Epidermal melanocyte (primary cell): ENCODE data around the gene MCAM.

Source experiments
- DNase-seq: peaks from one replicate; pipeline ENCODE4 v3.0.0; 2011; ENCODE audit warnings: low spot score; ENCODE audit not compliant: insufficient read length

MCAM gene

GRCh38 chr11:119332111-119332765, 15.3 kb upstream of the MCAM start:
- no peak for DNase-seq

- DNase-seq, result no peak
Observed at GRCh38 chr11:119330237-119330636, 13.3 kb upstream of the MCAM start.

- DNase-seq, result no peak
Observed at GRCh38 chr11:119329320-119329719, 12.4 kb upstream of the MCAM start.

GRCh38 chr11:119324189-119324588, 7.3 kb upstream of the MCAM start:
- no peak for DNase-seq

GRCh38 chr11:119323532-119324033, 6.7 kb upstream of the MCAM start:
- DNase-seq, result peak; percentile 81

- DNase-seq, result no peak
Observed at GRCh38 chr11:119322921-119323531, 6.1 kb upstream of the MCAM start.

- no peak for DNase-seq
Observed at GRCh38 chr11:119322360-119322739, 5.4 kb upstream of the MCAM start.

GRCh38 chr11:119320776-119321524, 4.0 kb upstream of the MCAM start:
- DNase-seq, result peak; percentile 81

GRCh38 chr11:119320240-119320775, 3.4 kb upstream of the MCAM start:
- DNase-seq, result no peak

GRCh38 chr11:119319700-119320239, 2.8 kb upstream of the MCAM start:
- no peak for DNase-seq

GRCh38 chr11:119319136-119319699, 2.3 kb upstream of the MCAM start:
- no peak for DNase-seq

GRCh38 chr11:119318240-119319135, 1.6 kb upstream of the MCAM start:
- no peak for DNase-seq

- DNase-seq, result no peak
Observed at GRCh38 chr11:119317592-119318239, 786 bp upstream of the MCAM start.

GRCh38 chr11:119316016-119316728, 758 bp downstream of the MCAM start:
- peak; percentile 67 for DNase-seq

- DNase-seq, result peak; percentile 75
Observed at GRCh38 chr11:119315131-119316015, 1.6 kb downstream of the MCAM start.

- DNase-seq, result no peak
Observed at GRCh38 chr11:119314726-119315125, 2.2 kb downstream of the MCAM start.

- no peak for DNase-seq
Observed at GRCh38 chr11:119310682-119311052, 6.3 kb downstream of the MCAM start.

- DNase-seq, result no peak
Observed at GRCh38 chr11:119309953-119310681, 6.8 kb downstream of the MCAM start.
